Heart right ventricle (tissue), 16 donors: ENCODE measurements around the gene SH3D21. TPM values are rescaled to one million over a fixed set of nuclear protein-coding genes. Genes with fewer than 3 reads are reported as not detected.

Source experiments
- ATAC-seq, 8 donors: fragments of 200-7000 bp; cut with Tn5 transposase; one replicate each; pipeline ENCODE4 v1.9.1; 2020; ENCODE audit warnings: mild to moderate bottlenecking in 8 of 8, moderate library complexity in 8 of 8, moderate number of reproducible peaks in 1 of 8
- DNase-seq, 2 donors: peaks; one replicate each; pipeline ENCODE4 v3.0.0-alpha.2; 2020
- H3K27ac ChIP-seq, 10 donors: fragments of 200-600 bp; sonication (generic) in 2 of 10; one replicate each; pipeline versions ENCODE4 v1.5.0 to v1.8.0; 2020 to 2022; ENCODE audit warnings: mild to moderate bottlenecking in 3 of 10
- H3K27me3 ChIP-seq, 7 donors: fragments of 200-600 bp; one replicate each; pipeline ENCODE4 v1.8.0; 2021 to 2022; ENCODE audit warnings: mild to moderate bottlenecking in 2 of 7
- H3K36me3 ChIP-seq, 9 donors: fragments of 200-600 bp; sonication (generic) in 1 of 9; one replicate each; pipeline versions ENCODE4 v1.5.0 to v1.8.0; 2020 to 2022; ENCODE audit warnings: mild to moderate bottlenecking in 2 of 9
- H3K4me1 ChIP-seq, 9 donors: fragments of 200-600 bp; sonication (generic) in 1 of 9; one replicate each; pipeline versions ENCODE4 v1.5.0 to v1.8.0; 2020 to 2022; ENCODE audit warnings: mild to moderate bottlenecking in 4 of 9
- H3K4me3 ChIP-seq, 10 donors: fragments of 200-600 bp; sonication (generic) in 2 of 10; one replicate each; pipeline versions ENCODE4 v1.5.0 to v1.8.0; 2020 to 2022; ENCODE audit warnings: mild to moderate bottlenecking in 7 of 10, moderate library complexity in 2 of 10
- H3K9me3 ChIP-seq, 11 donors: fragments of 200-600 bp in 10 of 11; sonication (generic) in 2 of 11; one replicate each; pipeline versions ENCODE4 v1.5.0 to v1.8.0; 2013 to 2022; ENCODE audit warnings: mild to moderate bottlenecking in 2 of 11, control low read depth in 1 of 11, moderate library complexity in 1 of 11
- CTCF ChIP-seq, 9 donors: fragments of 200-600 bp; sonication (generic) in 2 of 9; IDR thresholded peaks; one replicate each; pipeline versions ENCODE4 v1.5.0 to v1.8.0; 2021 to 2022; ENCODE audit warnings: antibody characterized with exemption in 9 of 9, mild to moderate bottlenecking in 5 of 9, moderate library complexity in 1 of 9
- WGBS, 2 donors: extraction: QIAGEN DNeasy Blood & Tissue Kit; methylation state at CpG; one replicate each; pipeline ENCODE4 v1.1.7; 2013; ENCODE audit warnings: inconsistent platforms in 1 of 2; 5-methylcytosine and 5-hydroxymethylcytosine counted together
- intact Hi-C, 10 donors: fragments of 100-400 bp; cut with DNase I; formaldehyde crosslinking; loops; one replicate each; pipeline versions ENCODE4 v1.11.1 to v1.14.2; 2022
- long read RNA-seq, 3 donors: library from polyadenylated mRNA; unstranded; transcript quantifications; one replicate each; pipeline ENCODE4 v2.0.0, GENCODE V29; 2020 to 2021
- polyA plus RNA-seq, 2 donors: library from polyadenylated mRNA; stranded (reverse); fragments of 200-250 nt; gene quantifications; one replicate each; pipeline ENCODE4 v1.2.3, GENCODE V29; 2013
- total RNA-seq, 10 donors: library from RNA; stranded (reverse); fragmentation: NEBNext Ultra II Directional in 3 of 10; extraction: Animal tissue kit (Norgen Biotek cat#: 25700) in 3 of 10; gene quantifications; one replicate each; pipeline versions ENCODE4 v1.2.1 to v1.2.4, GENCODE V29; 2021 to 2023
- donor health status: Arrhythmogenic right ventricular cardiomyopathy.
- donor health status: ischemic (EF 13 %, LVEDD 7.1; RV severe dilation, severe dysfunction).
- donor health status: healthy with polysubstance abuse.
- donor health status: DM: no; HTN: yes; CAD: no.
- donor health status: DM: no; HTN: no; CAD: no.
- donor health status: ischemic (EF 25% LVEDD 6.9; RV normal size, moderate dysfunction).
- donor health status: ischemic (EF 25% LVEDD 5.7; RV mildly dilated, moderate dysfunction).
- donor health status: healthy.
- donor health status: DM: yes; HTN: yes; CAD: no.
- donor health status: Ischemic cardiomyopathy.
- donor health status: ischemic (EF 35%, LVEDD 5.7; RV mildly dilated, moderate dysfunction).
- donor health status: nonischemic (EF 11% LVEDD 7.7; RV severe dilation, severe dysfunction).
- donor health status: DM: yes; HTN: yes; CAD: no.
- donor health status: PGD.
- donor health status: ischemic (EF 29% LVEDD 5.4; RV normal size, mild dysfunction).
- donor health status: nonischemic (EF 23%, LVEDD 6.1; RV moderate dilation, normal function).

Gene SH3D21
- total RNA-seq: 1 to 10 TPM; 1.1 to 3.3 (median 1.7) TPM
- 1 to 10 TPM in 1 of 2 donors, under 1 TPM in 1; 0.58 to 4.8 TPM for polyA plus RNA-seq
- long read RNA-seq, donor 1, partial matches to known transcripts: 0 of 1 reads
- long read RNA-seq, donor 1, other reads (novel, unspliced or antisense): 1 of 1 reads
- long read RNA-seq, donor 2, partial matches to known transcripts: 1 of 1 reads
- long read RNA-seq, donor 2, other reads (novel, unspliced or antisense): 0 of 1 reads
- long read RNA-seq, donor 3: 0 reads

DNA sequence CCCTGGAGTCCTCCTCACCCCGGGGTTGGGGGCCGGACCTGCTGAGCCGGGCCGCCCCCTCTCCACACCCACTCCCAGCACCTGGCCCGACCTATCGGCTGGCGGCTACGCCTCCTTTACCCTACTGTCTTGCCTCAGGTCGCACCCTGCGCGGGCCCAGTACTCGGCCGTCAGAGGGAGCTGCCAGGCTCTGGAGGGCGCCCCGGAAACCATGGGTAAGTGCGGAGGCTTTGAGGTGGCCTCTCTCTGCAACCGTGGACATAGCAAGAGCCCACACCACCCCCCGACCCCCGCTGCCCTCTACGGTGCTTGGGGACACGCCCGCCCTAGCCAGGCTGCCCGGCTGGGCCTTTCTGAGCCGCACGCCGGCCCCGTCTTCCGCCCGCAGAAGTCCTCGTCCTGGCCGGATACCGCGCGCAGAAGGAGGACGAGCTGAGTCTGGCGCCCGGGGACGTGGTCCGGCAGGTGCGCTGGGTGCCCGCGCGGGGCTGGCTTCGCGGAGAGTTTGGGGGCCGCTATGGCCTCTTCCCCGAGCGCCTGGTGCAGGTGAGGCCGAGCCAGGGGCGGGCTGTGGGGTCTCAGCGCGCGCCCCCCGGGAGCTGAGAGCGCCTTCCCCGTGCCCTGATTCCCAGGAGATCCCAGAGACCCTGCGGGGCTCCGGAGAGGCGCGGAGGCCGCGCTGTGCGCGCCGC lies at the start of gene SH3D21:
SH3D21 (plus strand) TSS at position 159 of the 692 bp plus-strand sequence; CDS start at position 212, 53 bp downstream.
- ATAC-seq (peak; percentile 43 to 68 (median 50)), DNase-seq (peak; percentile 36 to 48)
- Histone ChIP-seq H3K4me1 (peaks cover 4 to 33% (median 18%) of the 10 kb centered on the region in 9 donors), H3K36me3 (peaks cover 0 to 52% (median 32%) of the 10 kb centered on the region in 9 donors), H3K27me3 (no peaks in the 10 kb centered on the region), H3K9me3 (no peaks in the 10 kb centered on the region), H3K27ac (peak within 1 kb of the TSS; percentile 48 to 91 (median 80)), H3K4me3 (peak within 1 kb of the TSS; percentile 65 to 98 (median 84))
- intact Hi-C loops: loop anchor here in 4 of 10 donors (5.0 to 10.0 kb wide), 3 partner anchors 58 to 108 kb away; no protein-coding TSS in a partner anchor
- TF ChIP-seq CTCF (IDR thresholded peaks at IDR 0.05): peak in 3 of 9 donors; percentile 38 to 40 (median 40)
- WGBS, 2 donors: 4 to 5% methylated on average over 62 to 65 of the region's 65 CpGs

GRCh38 chr1:36256558-36257374 lies 49.4 kb upstream of the SH3D21 start:
- Histone ChIP-seq H3K9me3 (no peaks in the 10 kb centered on the region), H3K4me3 (no peak overlapping the region), H3K36me3 (peaks cover 0 to 55% (median 19%) of the 10 kb centered on the region in 9 donors), H3K4me1 (peaks cover 6 to 76% (median 60%) of the 10 kb centered on the region in 9 donors), H3K27me3 (no peaks in the 10 kb centered on the region), H3K27ac (peak overlapping the region in 2 of 10 donors; percentile 31 to 32)
- DNase-seq (no peak), ATAC-seq (no peak)
- WGBS, 2 donors: 68 to 76% methylated on average over 15 of the region's 15 CpGs
- no peak for TF ChIP-seq CTCF (IDR thresholded peaks at IDR 0.05)
- intact Hi-C loops: no loop called here

DNA sequence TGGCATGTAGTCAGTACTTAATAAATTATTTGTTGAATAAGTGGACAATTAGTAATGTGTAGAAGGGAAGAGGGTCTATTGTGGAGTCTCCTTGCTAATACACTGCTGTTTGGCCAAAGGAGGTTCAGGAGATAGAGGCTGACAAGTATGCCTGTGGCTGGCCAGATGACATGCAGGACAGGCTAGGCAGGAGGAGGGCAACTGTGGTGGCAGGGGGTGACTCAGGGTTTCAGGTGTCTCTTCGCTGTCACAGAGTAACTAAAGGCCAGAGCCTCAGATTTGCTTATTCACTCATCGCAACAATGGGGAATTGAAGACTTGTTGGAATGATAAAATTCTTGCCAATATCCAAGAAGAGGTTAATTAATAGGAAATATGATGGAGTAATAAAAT lies 48.8 kb upstream of the SH3D21 start:
- WGBS, 2 donors: 86 to 93% methylated on average over 2 of the region's 2 CpGs
- Histone ChIP-seq H3K27ac (peak overlapping the region in 4 of 10 donors; percentile 3 to 32 (median 28)), H3K4me3 (no peak overlapping the region), H3K4me1 (peaks cover 3 to 74% (median 54%) of the 10 kb centered on the region in 9 donors), H3K9me3 (no peaks in the 10 kb centered on the region), H3K36me3 (peaks cover 0 to 61% (median 19%) of the 10 kb centered on the region in 9 donors), H3K27me3 (no peaks in the 10 kb centered on the region)
- ATAC-seq (peak in 6 of 8 donors; percentile 41 to 72 (median 61)), DNase-seq (no peak)
- intact Hi-C loops: no loop called here
- TF ChIP-seq CTCF (IDR thresholded peaks at IDR 0.05): no peak

- DNase-seq (no peak), ATAC-seq (no peak)
- intact Hi-C loops: loop anchor here in 1 of 10 donors (2.0 kb wide), 1 partner anchor 18 kb away; no protein-coding TSS in a partner anchor
- Histone ChIP-seq H3K27ac (peak overlapping the region in 1 of 10 donors; percentile 4), H3K4me1 (peaks cover 0 to 72% (median 46%) of the 10 kb centered on the region in 9 donors), H3K27me3 (no peaks in the 10 kb centered on the region), H3K36me3 (peaks cover 0 to 72% (median 19%) of the 10 kb centered on the region in 9 donors), H3K4me3 (no peak overlapping the region), H3K9me3 (no peaks in the 10 kb centered on the region)
- TF ChIP-seq CTCF (IDR thresholded peaks at IDR 0.05): no peak
- WGBS, 2 donors: 89 to 90% methylated on average over 1 of the region's 1 CpG
These were observed 47.2 kb upstream of the SH3D21 start for GRCh38 chr1:36258960-36259344.
